ENCODE data around the gene TRAPPC2L. TPM values are rescaled to one million over a fixed set of nuclear protein-coding genes. Genes with fewer than 3 reads are reported as not detected.
A peak's percentile ranks its signal among the peaks of the same experiment; 100 is the strongest.

The TRAPPC2L gene
- total RNA-seq, 1 donor from 2014 or later: 52.7 TPM

DNA sequence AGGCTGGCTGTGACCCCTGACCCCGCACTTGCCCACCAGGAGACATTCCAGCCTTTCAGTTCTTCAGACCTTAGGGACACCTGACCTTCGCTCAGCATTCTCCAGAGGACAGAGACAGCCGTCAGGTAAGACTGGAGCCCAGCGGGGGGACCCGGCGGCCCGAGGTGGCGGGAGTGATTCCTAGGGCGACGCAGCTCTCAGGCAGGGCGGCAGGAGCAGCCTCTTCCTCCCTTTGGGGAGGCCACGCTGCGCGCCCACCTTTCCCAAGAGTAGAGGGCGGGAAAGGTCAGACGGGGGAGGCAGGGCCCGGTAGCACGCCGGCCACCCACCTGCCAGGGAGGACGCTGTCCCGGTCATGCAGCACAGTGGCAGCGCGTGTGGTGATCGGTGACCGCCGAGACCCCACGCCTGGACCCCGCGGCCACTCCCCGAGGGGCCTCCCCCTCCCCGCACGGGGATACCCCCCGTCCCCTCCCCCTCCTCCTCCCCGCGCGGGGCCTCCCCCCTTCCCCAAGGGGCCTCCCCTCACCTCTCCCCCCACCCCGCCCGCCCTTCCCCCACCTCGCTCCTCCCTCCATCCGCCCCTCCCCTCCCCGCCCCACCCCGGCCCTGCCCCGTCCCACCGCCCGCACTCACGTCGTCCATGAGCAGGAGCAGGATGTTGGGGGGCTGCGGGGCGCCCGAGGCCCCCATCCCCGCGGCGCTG, 652 bp upstream of the TRAPPC2L start:
- intact Hi-C loops (cut with micrococcal nuclease): no loop called here
- Histone ChIP-seq H3K27me3 (ENCODE audit: low read depth) (no peaks in the 10 kb centered on the region), H3K4me3 (peak overlapping the region; percentile 98), H3K4me1 (peaks cover 32% of the 10 kb centered on the region), H3K36me3 (peaks cover 21% of the 10 kb centered on the region), H3K27ac (replicated peaks) (peak overlapping the region; percentile 92), H3K9me3 (replicated peaks) (no peaks in the 10 kb centered on the region)
- no peak for DNase-seq
- TF ChIP-seq, protein P1, sequence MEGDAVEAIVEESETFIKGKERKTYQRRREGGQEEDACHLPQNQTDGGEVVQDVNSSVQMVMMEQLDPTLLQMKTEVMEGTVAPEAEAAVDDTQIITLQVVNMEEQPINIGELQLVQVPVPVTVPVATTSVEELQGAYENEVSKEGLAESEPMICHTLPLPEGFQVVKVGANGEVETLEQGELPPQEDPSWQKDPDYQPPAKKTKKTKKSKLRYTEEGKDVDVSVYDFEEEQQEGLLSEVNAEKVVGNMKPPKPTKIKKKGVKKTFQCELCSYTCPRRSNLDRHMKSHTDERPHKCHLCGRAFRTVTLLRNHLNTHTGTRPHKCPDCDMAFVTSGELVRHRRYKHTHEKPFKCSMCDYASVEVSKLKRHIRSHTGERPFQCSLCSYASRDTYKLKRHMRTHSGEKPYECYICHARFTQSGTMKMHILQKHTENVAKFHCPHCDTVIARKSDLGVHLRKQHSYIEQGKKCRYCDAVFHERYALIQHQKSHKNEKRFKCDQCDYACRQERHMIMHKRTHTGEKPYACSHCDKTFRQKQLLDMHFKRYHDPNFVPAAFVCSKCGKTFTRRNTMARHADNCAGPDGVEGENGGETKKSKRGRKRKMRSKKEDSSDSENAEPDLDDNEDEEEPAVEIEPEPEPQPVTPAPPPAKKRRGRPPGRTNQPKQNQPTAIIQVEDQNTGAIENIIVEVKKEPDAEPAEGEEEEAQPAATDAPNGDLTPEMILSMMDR (IDR thresholded peaks at IDR 0.05; ENCODE audit: borderline replicate concordance): no peak

DNA sequence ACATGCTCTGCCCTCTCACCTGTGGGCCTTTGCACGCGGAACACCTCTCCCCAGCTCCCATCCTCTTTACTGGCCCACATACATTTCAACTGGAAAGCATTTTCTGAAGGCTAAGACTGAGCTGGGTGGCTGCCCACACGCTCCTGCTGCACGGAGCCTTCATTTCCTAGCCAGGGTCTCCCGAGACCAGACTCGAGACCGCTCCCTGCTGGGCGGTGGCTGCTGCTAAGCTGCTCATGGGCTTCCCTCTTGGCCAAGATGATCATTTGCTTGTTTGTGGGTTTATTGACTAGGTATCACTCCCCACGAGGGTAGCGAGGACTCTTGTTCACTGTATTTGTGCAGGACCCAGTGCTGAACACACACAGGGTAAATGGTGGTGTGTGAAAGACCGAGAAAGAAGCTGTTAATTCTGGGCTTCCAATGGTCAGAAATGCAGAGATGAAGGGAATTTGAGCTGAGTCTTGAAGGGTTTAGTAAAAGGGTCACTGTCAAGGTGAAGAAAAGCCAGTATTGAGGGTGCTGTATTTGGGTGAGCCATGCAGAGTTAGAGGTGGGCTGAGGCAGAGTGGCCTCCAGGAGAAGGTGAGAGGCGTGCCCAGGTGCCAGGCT, 907 bp downstream of the TRAPPC2L start:
- peak; percentile 80 for DNase-seq
- TF ChIP-seq, protein P1 (IDR thresholded peaks at IDR 0.05; ENCODE audit: borderline replicate concordance): peak; percentile 78
- peak overlapping the region; percentile 92 for H3K27ac ChIP-seq (replicated peaks)
- peaks cover 32% of the 10 kb centered on the region for H3K4me1 ChIP-seq
- H3K36me3 ChIP-seq: peaks cover 34% of the 10 kb centered on the region
- no peaks in the 10 kb centered on the region for H3K27me3 ChIP-seq (ENCODE audit: low read depth)
- H3K4me3 ChIP-seq: peak overlapping the region; percentile 98
- no peaks in the 10 kb centered on the region for H3K9me3 ChIP-seq (replicated peaks)
- intact Hi-C loops (cut with micrococcal nuclease): no loop called here

DNA sequence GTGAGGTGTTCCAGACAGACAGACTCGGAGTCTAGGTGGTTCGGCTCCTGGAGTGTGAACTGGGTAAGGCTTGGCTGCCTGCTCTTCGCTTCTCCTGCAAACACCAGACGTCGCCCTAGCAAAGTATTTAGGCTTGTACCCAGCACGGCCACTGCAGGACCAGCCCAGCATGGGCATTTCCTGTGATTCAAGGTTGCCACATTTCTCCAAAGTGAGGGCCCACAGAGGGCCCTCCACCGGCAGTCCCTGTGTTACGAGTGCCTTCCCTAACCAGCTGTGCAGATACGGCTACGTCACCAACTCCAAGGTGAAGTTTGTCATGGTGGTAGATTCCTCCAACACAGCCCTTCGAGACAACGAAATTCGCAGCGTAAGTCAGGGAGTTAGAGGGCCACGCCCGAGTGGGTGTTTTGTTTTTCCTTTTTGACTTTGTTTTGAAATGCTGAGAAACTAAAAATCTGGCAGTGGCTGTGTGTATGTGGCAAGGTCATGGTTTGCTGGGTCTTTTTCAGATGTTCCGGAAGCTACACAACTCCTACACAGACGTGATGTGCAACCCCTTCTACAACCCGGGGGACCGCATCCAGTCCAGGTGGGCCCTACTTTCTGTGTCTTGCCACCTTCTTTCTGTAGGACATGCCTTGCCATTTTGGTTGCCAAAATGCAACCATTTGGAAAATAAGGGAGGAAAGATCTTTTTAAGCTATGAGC, 2.6 kb downstream of the TRAPPC2L start:
- Histone ChIP-seq H3K4me3 (no peak overlapping the region), H3K36me3 (peaks cover 34% of the 10 kb centered on the region)
- DNase-seq: no peak

DNA sequence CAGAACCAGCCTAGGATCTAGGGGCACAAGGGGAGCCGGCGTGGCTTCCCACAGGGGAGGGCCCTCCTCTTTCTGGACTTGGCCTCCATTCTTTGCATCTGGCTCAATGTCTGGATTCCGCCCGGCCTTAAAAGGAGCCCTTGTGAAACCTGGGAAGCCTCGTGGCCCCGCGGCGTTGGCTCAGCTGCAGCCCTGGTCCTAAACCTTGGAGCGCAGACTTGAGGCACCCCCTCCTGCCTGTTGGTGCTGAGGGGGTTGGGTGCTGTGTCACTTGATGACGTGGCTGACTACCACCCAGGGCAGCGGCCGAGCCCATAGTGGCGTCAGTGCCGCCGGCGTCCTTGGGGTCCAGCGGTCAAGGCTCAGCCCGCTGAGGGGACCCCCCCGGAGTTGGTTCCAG, 4.4 kb downstream of the TRAPPC2L start:
- no peak overlapping the region for H3K27ac ChIP-seq (replicated peaks)
- peaks cover 7% of the 10 kb centered on the region for H3K27me3 ChIP-seq (ENCODE audit: low read depth)
- intact Hi-C loops (cut with micrococcal nuclease): no loop called here
- DNase-seq: no peak
- TF ChIP-seq, protein P1 (IDR thresholded peaks at IDR 0.05; ENCODE audit: borderline replicate concordance): no peak
- no peaks in the 10 kb centered on the region for H3K9me3 ChIP-seq (replicated peaks)
- H3K4me1 ChIP-seq: peaks cover 20% of the 10 kb centered on the region
- peaks cover 34% of the 10 kb centered on the region for H3K36me3 ChIP-seq
- H3K4me3 ChIP-seq: no peak overlapping the region

More for the DNA sequence above, 2.6 kb downstream of the TRAPPC2L start:
- Histone ChIP-seq H3K27ac (replicated peaks) (no peak overlapping the region), H3K27me3 (ENCODE audit: low read depth) (no peaks in the 10 kb centered on the region), H3K4me1 (peaks cover 32% of the 10 kb centered on the region), H3K9me3 (replicated peaks) (no peaks in the 10 kb centered on the region)
- intact Hi-C loops (cut with micrococcal nuclease): no loop called here
- TF ChIP-seq, protein P1 (IDR thresholded peaks at IDR 0.05; ENCODE audit: borderline replicate concordance): no peak

DNA sequence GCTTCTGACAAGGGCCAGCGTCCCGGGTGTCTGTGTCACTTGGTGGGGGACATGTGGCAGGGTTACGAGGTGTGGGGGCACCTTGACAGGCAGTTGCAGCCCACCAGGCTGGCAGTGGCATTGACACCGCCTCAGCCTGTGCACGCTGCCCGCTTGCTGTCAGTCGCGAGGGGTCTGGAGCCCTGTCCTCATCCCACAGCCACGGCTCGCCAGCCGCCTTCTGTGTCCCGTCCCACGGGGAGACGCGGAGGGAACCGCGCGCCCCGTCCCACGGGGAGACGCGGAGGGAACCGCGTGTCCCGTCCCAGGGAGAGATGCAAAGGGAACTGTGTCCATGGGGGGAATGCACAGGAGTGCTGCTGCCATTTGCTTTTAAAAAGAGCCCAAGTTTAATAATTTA, 6.0 kb downstream of the TRAPPC2L start:
- no peaks in the 10 kb centered on the region for H3K9me3 ChIP-seq (replicated peaks)
- peaks cover 9% of the 10 kb centered on the region for H3K27me3 ChIP-seq (ENCODE audit: low read depth)
- H3K36me3 ChIP-seq: peaks cover 34% of the 10 kb centered on the region
- intact Hi-C loops (cut with micrococcal nuclease): no loop called here
- H3K27ac ChIP-seq (replicated peaks): no peak overlapping the region
- TF ChIP-seq, protein P1 (IDR thresholded peaks at IDR 0.05; ENCODE audit: borderline replicate concordance): no peak
- DNase-seq: no peak
- peaks cover 9% of the 10 kb centered on the region for H3K4me1 ChIP-seq
- no peak overlapping the region for H3K4me3 ChIP-seq
